GM12878 (cell line): ENCODE data around the gene NOL7. TPM values are rescaled to one million over a fixed set of nuclear protein-coding genes. Genes with fewer than 3 reads are reported as not detected.

Source experiments
- BCLAF1 ChIP-seq: fragments of 450-650 bp; IDR thresholded peaks from 2 replicates; pipeline ENCODE4 v1.6.1; 2017; ENCODE audit warnings: antibody characterized with exemption, mild to moderate bottlenecking, moderate library complexity
- CBX5 ChIP-seq: sonication (generic); IDR thresholded peaks from 2 replicates; pipeline ENCODE4 v1.6.1; 2016; ENCODE audit warnings: low read depth, moderate library complexity, mild to moderate bottlenecking, inconsistent platforms
- DPF2 ChIP-seq: fragments of 450-650 bp; IDR thresholded peaks from 2 replicates; pipeline ENCODE4 v1.6.1; 2017; ENCODE audit warnings: mild to moderate bottlenecking
- E2F8 ChIP-seq: fragments of 450-650 bp; IDR thresholded peaks from 2 replicates; pipeline ENCODE4 v1.6.1; 2018; ENCODE audit warnings: mild to moderate bottlenecking, low read depth, moderate library complexity; ENCODE audit not compliant: partially characterized antibody
- E4F1 ChIP-seq: fragments of 450-650 bp; IDR thresholded peaks from 2 replicates; pipeline ENCODE4 v1.6.1; 2018; ENCODE audit warnings: borderline replicate concordance, mild to moderate bottlenecking; ENCODE audit not compliant: partially characterized antibody
- HSF1 ChIP-seq: fragments of 150-350 bp; IDR thresholded peaks from 2 replicates; pipeline ENCODE4 v1.6.1; 2014; ENCODE audit warnings: mild to moderate bottlenecking, low read depth, low read length
- IKZF2 ChIP-seq, 2 experiments: fragments of 450-650 bp; IDR thresholded peaks; 2 replicates each; pipeline ENCODE4 v1.6.1; 2017; ENCODE audit warnings: mild to moderate bottlenecking in 2 of 2, moderate library complexity in 2 of 2
- RUNX3 ChIP-seq: IDR thresholded peaks from 2 replicates; pipeline ENCODE4 v1.6.1; 2012; ENCODE audit warnings: low read length, inconsistent platforms
- USF1 ChIP-seq: IDR thresholded peaks from 2 replicates; pipeline ENCODE4 v1.6.1; 2011; ENCODE audit warnings: borderline replicate concordance, low read depth, mild to moderate bottlenecking, moderate library complexity, mixed read lengths, low read length; ENCODE audit not compliant: insufficient read depth; ENCODE audit errors: extremely low read length
- ZBED1 ChIP-seq: IDR thresholded peaks from 2 replicates; pipeline ENCODE4 v1.6.1; 2016; ENCODE audit warnings: borderline replicate concordance
- ZBTB40 ChIP-seq: fragments of 450-650 bp; IDR thresholded peaks from 2 replicates; pipeline ENCODE4 v1.6.1; 2016; ENCODE audit warnings: mild to moderate bottlenecking, moderate library complexity, borderline replicate concordance
- ZNF217 ChIP-seq: fragments of 450-650 bp; IDR thresholded peaks from 2 replicates; pipeline ENCODE4 v1.6.1; 2017; ENCODE audit warnings: antibody characterized with exemption, mild to moderate bottlenecking
- polyA plus RNA-seq, 11 experiments: library from polyadenylated mRNA; depleted of rRNA in 4 of 11; unstranded in 6 of 11; stranded (reverse) in 5 of 11; fragments of >200 nt; fragmentation: Nextera tagmentation in 4 of 11; fragmentation: Illumina TruSeq in 1 of 11; extraction: Ambion mirVana in 4 of 11; extraction: Trizol in 1 of 11; gene quantifications; 1 replicate in 1 of 11; 2 replicates in 10 of 11; pipeline versions ENCODE4 v1.2.1 to v1.2.3, GENCODE V29; 2011 to 2016; ENCODE audit warnings: inconsistent platforms in 2 of 11, missing spikeins in 2 of 11, low read depth in 1 of 11
- total RNA-seq, 4 experiments: library from RNA; depleted of rRNA in 3 of 4; stranded (reverse); fragments of >200 nt in 3 of 4; fragmentation: Illumina TruSeq in 1 of 4; extraction: Trizol in 1 of 4; gene quantifications; 2 replicates each; pipeline versions ENCODE4 v1.2.1 to v1.2.3, GENCODE V29; 2013 to 2021

Gene NOL7
- total and polyA plus RNA-seq, 10 of the 15 experiments (the other 5 are each of a cell fraction or from before 2014, with no cell fraction given) = 12.2 to 222 (median 86.2) TPM

- TF ChIP-seq BCLAF1 (no peak), USF1 (no peak), ZBTB40 (no peak), IKZF2 (IDR thresholded peaks at IDR 0.05) (no peak), DPF2 (no peak), RUNX3 (no peak), ZNF217 (no peak), ZBED1 (no peak), HSF1 (no peak), E4F1 (no peak), CBX5 (no peak), E2F8 (no peak)
These were observed 45.8 kb downstream of the NOL7 start (continued) for GRCh38 chr6:13660893-13661292.
